ENCODE measurements around the gene CNN2.

DNA sequence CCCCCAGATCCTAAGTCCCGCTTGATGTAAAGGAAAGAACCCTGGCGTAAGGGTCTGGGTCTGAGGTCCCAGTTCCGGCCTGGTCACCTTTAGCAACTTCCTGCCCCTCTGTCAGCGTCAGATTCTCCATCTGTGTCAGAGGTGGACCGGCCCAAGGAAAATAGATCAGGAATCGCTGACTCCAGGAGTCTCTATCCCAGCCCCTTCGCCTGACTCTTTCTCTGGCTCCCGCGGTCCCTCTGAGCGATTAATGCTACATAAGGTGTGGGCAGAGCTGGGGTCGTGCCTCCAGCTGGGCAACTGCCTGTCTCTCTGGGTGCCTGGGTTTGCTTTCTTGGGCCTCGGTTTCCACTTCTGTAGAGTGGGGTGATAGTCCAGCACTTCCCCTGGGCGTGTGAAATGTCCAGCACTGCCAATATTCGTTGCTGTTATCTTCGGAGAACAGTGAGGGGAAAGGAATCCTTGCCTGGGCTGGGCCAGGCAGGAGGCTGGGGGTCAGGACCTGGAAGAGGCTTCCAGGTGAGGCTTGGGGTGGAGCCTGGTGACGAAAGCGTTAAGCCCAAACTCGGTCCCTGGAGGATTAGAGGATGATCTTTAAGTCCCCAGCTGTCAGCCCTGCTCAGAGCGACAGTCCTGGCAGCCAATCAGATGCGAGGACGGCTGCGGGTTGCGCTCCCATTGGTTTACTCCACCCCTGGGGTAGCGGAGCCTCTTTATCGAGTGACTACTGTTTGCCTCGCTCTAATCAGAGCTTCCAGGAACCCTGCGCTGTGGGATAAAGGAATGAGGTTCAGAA is 14.3 kb downstream of the CNN2 start:
- TF ChIP-seq, protein P1, sequence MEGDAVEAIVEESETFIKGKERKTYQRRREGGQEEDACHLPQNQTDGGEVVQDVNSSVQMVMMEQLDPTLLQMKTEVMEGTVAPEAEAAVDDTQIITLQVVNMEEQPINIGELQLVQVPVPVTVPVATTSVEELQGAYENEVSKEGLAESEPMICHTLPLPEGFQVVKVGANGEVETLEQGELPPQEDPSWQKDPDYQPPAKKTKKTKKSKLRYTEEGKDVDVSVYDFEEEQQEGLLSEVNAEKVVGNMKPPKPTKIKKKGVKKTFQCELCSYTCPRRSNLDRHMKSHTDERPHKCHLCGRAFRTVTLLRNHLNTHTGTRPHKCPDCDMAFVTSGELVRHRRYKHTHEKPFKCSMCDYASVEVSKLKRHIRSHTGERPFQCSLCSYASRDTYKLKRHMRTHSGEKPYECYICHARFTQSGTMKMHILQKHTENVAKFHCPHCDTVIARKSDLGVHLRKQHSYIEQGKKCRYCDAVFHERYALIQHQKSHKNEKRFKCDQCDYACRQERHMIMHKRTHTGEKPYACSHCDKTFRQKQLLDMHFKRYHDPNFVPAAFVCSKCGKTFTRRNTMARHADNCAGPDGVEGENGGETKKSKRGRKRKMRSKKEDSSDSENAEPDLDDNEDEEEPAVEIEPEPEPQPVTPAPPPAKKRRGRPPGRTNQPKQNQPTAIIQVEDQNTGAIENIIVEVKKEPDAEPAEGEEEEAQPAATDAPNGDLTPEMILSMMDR (IDR thresholded peaks at IDR 0.05), result no peak
- TF ChIP-seq EP300 (IDR thresholded peaks at IDR 0.05), result no peak
- no peak for TF ChIP-seq POLR2A (IDR thresholded peaks at IDR 0.05)

Measured in ovary (tissue), 3 donors.